GM18517 (cell line): ENCODE results near the gene EMILIN2.
"Not testable (repeated sequence)": the region's sequence is repeated elsewhere in the genome, so short reads cannot be mapped to it uniquely, and the experiment has no call there.

ENCODE experiments used
- ATAC-seq: cut with Tn5 transposase; IDR thresholded peaks from one replicate; pipeline ENCODE4 v1.9.1; 2021; ENCODE audit warnings: mild to moderate bottlenecking, moderate library complexity; ENCODE audit not compliant: unreplicated experiment

EMILIN2 gene

GRCh38 chr18:2843146-2843545, 3.7 kb upstream of the EMILIN2 start:
- no peak for ATAC-seq

- no peak for ATAC-seq
Observed at GRCh38 chr18:2845172-2845571, 1.6 kb upstream of the EMILIN2 start.

DNA sequence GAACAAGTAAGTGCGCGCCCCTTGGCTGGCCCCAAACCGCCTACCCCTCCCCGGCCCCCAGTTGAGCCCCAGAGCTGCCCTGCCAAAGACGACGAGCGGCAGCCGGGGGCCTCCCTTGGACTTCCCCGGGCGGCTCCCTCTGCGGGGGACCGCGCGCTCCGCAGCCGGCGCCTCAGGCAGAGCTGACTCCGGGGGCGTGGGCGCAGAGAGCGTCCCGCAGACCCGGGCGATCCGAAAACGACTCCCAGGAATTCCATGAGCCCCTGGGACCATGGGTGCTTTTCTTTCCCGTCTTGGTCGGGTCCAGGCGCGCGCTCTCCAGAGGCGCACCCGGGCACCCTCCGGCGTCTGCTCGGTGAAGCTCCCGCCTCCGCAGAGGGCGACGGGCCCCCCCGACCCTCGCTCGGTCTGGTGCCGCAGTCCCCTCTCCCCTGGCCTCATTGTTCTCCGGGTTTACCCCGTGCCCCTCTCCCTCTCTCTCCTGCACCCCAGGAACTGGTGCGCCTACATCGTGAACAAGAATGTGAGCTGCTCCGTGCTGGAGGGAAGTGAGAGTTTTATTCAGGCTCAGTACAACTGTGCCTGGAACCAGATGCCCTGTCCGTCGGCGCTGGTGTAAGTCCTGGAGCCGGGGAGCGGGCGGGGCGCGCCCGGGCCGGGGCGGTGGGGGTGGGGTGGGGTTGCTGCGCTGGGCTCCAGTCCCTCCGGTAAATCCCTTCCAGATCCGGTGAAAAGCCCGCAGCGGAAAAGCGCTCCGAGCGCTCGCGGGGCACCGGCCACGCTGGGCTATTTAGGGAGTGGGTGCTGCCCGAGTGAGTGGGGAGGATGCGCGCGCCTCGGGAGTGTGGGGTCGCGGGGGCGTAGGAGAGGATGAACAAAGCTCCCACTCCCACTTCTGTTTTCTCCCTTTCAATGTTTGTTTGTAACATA, 776 bp downstream of the EMILIN2 start:
- ATAC-seq: no peak

- ATAC-seq: no peak
Observed at GRCh38 chr18:2848247-2849246, 1.7 kb downstream of the EMILIN2 start.

- ATAC-seq: no peak
Observed at GRCh38 chr18:2850816-2851215, 4.0 kb downstream of the EMILIN2 start.

DNA sequence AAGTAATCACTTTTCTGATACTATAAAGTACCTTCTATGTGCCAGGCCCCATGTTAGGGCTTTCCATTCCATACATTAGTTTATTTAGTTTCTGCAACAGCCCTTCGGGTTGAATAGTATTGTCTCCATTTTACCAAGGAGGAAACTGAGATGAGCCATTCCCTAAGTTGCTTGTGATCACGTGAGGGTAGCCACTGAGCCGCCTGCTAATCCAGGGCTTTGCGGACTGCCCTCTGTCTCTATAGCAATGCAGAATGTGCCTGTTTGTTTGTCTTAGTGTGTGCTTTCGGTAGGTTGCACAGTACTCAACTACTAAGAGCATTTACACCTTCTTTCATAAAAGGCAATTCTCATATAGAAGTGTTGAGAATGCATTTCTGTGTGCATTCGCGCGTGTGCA, 5.0 kb downstream of the EMILIN2 start:
- no peak for ATAC-seq

DNA sequence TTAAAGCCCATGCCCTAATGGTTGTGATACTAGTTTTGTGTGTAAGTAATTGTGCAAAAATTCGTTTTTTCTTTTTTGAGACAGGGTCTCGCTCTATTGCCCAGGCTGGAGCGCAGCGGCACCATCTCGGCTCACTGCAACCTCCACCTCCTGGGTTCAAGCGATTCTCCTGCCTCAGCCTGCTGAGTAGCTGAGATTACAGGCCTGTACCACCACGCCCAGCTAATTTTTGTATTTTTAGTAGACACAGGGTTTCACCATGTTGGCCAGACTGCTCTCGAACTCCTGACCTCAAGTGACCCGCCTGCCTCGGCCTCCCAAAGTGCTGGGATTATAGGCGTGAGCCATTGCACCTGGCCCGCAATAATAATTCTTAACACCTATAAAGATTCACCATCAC, 5.7 kb downstream of the EMILIN2 start:
- not testable (repeated sequence) for ATAC-seq

GRCh38 chr18:2853173-2853925, 6.5 kb downstream of the EMILIN2 start:
- ATAC-seq: no peak

DNA sequence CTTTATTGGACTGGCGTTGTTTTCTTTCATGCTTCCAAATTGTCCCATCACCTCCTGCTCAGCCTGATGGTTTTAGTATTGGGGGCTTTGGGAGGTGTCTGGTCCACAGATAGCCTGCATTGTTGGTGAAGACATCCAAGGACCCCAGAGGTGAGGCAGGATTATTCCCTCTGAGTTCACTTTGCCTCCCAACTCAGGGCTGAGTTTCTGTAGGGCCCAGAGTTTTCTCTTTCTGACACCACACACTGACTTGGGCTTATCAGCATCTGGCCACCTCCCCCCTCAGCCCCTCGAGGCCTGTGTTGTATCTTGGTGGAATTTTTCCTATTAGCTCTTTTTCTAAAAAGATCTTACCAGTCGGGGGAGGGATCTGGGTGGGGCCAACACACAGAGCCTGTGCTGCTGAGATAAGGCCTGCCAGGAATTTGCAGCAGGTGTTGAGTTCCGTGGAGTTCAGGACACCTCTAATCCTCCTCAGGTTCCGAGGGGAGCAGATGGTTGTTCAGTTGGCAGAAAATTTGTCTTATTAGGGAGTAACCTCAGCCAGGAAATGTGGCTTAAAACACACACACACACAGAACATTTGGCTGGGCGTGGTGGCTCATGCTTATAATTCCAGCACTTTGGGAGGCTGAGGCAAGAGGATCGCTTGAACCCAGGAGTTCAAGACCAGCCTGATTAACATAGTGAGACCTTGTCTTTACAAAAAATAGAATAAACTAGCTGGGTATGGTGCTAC, 7.3 kb downstream of the EMILIN2 start:
- no peak for ATAC-seq

- no peak for ATAC-seq
Observed at GRCh38 chr18:2854875-2855274, 8.1 kb downstream of the EMILIN2 start.

GRCh38 chr18:2855560-2856350, 8.9 kb downstream of the EMILIN2 start:
- ATAC-seq: no peak

DNA sequence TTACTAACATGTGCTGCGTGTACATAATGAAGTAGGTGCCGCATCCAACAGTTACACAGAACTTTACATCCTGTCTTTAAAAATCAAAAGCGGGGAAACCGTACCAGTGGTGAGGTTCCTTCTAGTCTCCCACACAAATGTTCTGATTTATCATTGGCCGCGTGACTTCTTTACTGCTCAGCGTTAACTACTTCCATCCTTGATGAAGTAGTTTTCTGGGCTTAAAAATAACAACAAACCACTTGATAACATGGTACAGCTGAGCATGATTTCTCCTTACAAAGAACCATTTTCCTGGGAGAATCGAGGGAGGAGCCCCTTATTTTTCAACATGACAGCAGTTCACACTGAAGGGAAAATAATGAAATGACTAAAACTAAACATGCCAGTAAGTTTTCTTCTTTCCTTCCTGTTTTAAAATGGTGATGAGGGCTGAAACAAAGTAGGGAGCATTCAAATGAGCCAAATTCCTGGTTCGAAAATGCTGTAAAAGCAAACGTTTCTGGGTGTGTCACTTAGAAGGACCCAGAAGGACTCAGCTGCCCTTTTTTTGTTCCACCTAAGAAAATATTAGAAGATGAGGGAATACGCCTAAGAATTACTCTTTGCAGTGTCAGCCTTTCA, 9.9 kb downstream of the EMILIN2 start:
- no peak for ATAC-seq

DNA sequence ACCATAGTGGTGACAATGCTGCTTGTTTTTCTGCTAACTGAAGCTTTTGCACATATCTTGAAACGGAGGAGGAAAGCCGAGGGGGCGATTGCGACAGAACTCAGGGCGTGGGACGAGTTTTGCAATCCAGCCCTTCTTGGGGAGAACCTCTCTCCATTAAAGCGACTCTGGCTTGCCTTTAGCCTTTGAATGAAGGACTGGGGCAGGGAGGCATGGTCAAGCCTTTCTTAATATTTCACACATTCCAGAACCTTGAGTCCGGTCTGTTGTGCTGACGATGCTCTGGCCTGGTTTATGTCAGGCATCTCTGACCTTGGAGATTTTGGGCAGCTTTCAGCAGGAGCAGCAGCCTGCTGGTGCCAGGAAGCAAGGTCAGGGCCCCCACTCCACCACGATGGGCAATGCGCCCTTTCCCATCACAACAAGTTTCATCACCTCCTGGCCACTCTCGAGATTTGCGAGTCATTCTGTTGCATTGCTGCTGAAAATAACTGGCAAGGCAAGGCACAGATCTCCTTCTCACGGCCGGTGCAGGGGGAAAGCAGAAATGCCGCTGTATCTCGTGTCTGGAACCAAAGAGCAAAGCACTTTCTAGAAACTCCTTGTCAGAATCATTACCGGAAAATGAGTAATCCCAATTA, 10.8 kb downstream of the EMILIN2 start:
- no peak for ATAC-seq

DNA sequence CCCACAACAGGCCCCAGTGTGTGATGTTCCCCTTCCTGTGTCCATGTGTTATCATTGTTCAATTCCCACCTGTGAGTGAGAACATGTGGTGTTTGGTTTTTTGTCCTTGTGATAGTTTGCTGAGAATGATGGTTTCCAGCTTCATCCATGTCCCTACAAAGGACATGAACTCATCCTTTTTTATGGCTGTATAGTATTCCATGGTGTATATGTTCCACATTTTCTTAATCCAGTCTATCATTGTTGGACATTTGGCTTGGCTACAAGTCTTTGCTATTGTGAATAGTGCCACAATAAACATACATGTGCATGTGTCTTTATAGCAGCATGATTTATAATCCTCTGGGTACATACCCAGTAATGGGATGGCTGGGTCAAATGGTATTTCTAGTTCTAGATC, 13.6 kb downstream of the EMILIN2 start:
- not testable (repeated sequence) for ATAC-seq

DNA sequence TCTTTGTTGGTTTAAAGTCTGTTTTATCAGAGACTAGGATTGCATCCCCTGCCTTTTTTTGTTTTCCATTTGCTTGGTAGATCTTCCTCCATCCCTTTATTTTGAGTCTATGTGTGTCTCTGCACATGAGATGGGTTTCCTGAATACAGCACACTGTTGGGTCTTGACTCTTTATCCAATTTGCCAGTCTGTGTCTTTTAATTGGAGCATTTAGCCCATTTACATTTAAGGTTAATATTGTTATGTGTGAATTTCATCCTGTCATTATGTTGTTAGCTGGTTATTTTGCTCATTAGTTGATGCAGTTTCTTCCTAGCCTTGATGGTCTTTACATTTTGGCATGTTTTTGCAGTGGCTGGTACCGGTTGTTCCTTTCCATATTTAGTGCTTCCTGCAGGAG, 17.2 kb downstream of the EMILIN2 start:
- not testable (repeated sequence) for ATAC-seq

DNA sequence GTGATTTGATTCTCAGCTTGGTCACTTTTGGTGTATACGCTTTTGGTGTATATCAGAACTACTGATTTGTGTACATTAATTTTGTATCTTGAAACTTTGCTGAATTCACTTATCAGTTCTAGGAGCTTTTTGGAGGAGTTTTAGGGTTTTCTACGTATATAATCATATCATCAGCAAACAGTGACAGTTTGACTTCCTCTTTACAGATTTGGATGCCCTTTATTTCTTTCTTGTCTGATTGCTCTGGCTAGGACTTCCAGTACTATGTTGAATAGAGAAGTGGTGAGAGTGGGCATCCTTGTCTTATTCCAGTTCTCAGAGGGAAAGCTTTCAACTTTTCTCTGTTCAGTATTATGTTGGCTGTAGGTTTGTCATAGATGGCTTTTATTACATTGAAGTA, 19.7 kb downstream of the EMILIN2 start:
- not testable (repeated sequence) for ATAC-seq

GRCh38 chr18:2869207-2869606, 22.4 kb downstream of the EMILIN2 start:
- ATAC-seq: no peak

DNA sequence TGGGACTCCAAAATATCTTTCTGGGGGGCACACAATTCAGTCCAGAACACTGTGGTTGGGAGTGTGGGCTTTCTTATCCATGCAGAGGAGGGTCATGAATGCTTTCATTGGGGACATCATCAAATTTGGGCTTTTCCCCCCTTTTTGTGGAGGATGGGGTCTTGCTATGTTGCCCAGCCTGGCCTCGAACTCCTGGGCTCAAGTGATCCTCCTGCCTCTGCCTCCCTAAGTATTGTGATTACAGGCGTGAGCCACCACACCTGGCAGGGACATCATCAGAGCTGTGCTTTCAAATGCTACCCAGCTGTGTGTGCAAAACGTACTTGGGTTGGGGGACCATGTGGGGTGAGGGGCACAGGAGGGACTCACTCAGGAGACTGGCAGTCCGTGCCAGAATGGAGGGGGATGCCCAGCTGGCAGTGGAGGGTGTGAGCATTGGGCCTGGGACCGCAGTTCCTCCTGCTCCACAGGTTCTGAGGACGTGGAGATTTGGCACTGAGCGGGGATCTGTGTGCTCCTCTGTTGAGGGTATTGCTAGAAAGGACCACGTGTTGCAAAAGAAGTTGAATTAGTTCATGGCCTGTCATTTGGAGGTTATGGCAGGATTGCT, 24.4 kb downstream of the EMILIN2 start:
- ATAC-seq: no peak
